ENCODE data around the gene SEZ6. TPM values are rescaled to one million over a fixed set of nuclear protein-coding genes. Genes with fewer than 3 reads are reported as not detected.
A peak's percentile ranks its signal among the peaks of the same experiment; 100 is the strongest.

SEZ6 gene
- total RNA-seq, 2 donors from 2014 or later = 0.20 TPM; not detected in 1

DNA sequence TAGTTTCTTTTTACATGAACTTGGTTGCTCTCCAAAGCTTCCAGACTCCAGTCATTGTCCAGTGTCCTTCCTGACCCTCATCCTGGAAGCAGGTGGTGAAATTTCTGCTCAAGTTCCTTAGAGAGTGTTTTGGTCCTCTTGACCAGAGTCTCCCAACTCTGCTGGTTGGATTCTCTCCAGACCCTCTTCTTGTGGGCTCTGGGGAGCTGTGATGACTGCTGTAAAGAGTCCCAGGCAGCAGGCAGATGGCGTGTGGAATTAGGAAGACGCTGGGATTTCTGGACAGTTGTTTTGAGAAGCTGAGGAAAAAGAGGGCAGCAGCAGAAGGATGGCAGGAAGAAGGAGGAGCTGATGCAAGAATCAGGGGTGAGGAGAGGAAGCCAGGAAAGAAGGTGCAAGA is 1.6 kb upstream of the SEZ6 start:
- Mint-ChIP-seq H3K27ac (no peak overlapping the region), H3K36me3 (ENCODE audit: low read depth) (no peaks in the 10 kb centered on the region), H3K9me3 (no peaks in the 10 kb centered on the region), H3K27me3 (ENCODE audit: insufficient read depth) (peaks cover 49% of the 10 kb centered on the region), H3K4me3 (no peak overlapping the region), H3K4me1 (peaks cover 23% of the 10 kb centered on the region)
- H3K4me1 ChIP-seq (ENCODE audit: control insufficient read depth, insufficient read depth, low read length) = peaks cover 7% of the 10 kb centered on the region
- no peak overlapping the region for H3K9ac ChIP-seq (ENCODE audit: extremely low read depth, low read length, poor library complexity, severe bottlenecking)
- no peaks in the 10 kb centered on the region for H3K36me3 ChIP-seq (ENCODE audit: control insufficient read depth, insufficient read depth, low read length)
- 83% methylated on average over 2 of the region's 2 CpGs for WGBS, 2 experiments (ENCODE audit: insufficient coverage in 1 of 2, insufficient read length in 1 of 2)
- no peak overlapping the region for H3K4me3 ChIP-seq (ENCODE audit: low read length)
- TF ChIP-seq, protein P1, sequence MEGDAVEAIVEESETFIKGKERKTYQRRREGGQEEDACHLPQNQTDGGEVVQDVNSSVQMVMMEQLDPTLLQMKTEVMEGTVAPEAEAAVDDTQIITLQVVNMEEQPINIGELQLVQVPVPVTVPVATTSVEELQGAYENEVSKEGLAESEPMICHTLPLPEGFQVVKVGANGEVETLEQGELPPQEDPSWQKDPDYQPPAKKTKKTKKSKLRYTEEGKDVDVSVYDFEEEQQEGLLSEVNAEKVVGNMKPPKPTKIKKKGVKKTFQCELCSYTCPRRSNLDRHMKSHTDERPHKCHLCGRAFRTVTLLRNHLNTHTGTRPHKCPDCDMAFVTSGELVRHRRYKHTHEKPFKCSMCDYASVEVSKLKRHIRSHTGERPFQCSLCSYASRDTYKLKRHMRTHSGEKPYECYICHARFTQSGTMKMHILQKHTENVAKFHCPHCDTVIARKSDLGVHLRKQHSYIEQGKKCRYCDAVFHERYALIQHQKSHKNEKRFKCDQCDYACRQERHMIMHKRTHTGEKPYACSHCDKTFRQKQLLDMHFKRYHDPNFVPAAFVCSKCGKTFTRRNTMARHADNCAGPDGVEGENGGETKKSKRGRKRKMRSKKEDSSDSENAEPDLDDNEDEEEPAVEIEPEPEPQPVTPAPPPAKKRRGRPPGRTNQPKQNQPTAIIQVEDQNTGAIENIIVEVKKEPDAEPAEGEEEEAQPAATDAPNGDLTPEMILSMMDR (conservative IDR thresholded peaks at IDR 0.05) = no peak
- no peak overlapping the region for H3K27ac ChIP-seq (ENCODE audit: low read depth, low read length)
- H3K27me3 ChIP-seq (ENCODE audit: control insufficient read depth, insufficient read depth, low read length, poor library complexity, severe bottlenecking) = peaks cover 27% of the 10 kb centered on the region
- H3K9me3 ChIP-seq (ENCODE audit: control insufficient read depth, low read length) = no peaks in the 10 kb centered on the region
- no peak for DNase-seq

DNA sequence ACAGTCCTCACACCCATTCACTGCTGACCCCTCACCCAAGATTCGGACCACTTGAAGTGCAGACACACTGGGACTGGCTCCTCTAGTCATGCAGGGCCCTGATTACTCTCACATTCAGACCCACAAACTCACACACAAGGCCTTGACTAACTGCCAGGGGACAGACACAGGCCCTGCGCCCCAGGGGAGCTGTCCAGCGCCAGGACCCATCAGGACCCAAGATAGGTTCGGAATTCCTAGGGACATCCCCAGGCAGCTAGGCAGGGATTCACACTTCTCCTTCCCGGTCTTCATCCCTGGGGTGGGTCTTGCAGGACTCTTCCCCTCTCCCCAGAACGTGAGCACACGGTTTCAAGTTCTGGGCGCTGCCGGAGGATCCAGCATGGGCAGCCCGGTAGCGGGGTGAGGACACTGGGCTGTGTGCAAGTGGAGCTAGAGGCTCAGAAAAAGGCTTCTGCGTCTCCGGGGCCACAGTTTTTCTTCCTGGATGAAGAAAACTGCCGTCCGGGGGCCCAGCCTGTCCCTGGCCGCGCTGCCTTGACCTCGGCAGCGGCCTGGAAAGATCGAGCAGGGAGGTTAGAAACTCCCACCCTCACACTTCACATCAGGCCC is 1.6 kb downstream of the SEZ6 start:
- H3K9me3 ChIP-seq (ENCODE audit: control insufficient read depth, low read length) = no peaks in the 10 kb centered on the region
- no peak overlapping the region for H3K9ac ChIP-seq (ENCODE audit: extremely low read depth, low read length, poor library complexity, severe bottlenecking)
- no peak overlapping the region for H3K4me3 ChIP-seq (ENCODE audit: low read length)
- DNase-seq = peak; percentile 88
- peaks cover 27% of the 10 kb centered on the region for H3K27me3 ChIP-seq (ENCODE audit: control insufficient read depth, insufficient read depth, low read length, poor library complexity, severe bottlenecking)
- H3K27ac ChIP-seq (ENCODE audit: low read depth, low read length) = no peak overlapping the region
- no peak overlapping the region for H3K4me3 Mint-ChIP-seq
- H3K36me3 Mint-ChIP-seq (ENCODE audit: low read depth) = no peaks in the 10 kb centered on the region
- H3K9me3 Mint-ChIP-seq = no peaks in the 10 kb centered on the region
- TF ChIP-seq, protein P1 (conservative IDR thresholded peaks at IDR 0.05) = no peak
- peaks cover 49% of the 10 kb centered on the region for H3K27me3 Mint-ChIP-seq (ENCODE audit: insufficient read depth)
- no peaks in the 10 kb centered on the region for H3K36me3 ChIP-seq (ENCODE audit: control insufficient read depth, insufficient read depth, low read length)
- H3K4me1 ChIP-seq (ENCODE audit: control insufficient read depth, insufficient read depth, low read length) = no peaks in the 10 kb centered on the region
- H3K27ac Mint-ChIP-seq = no peak overlapping the region
- 85 to 87% methylated on average over 16 to 20 of the region's 20 CpGs for WGBS, 2 experiments (ENCODE audit: insufficient coverage in 1 of 2, insufficient read length in 1 of 2)
- H3K4me1 Mint-ChIP-seq = peaks cover 29% of the 10 kb centered on the region

DNA sequence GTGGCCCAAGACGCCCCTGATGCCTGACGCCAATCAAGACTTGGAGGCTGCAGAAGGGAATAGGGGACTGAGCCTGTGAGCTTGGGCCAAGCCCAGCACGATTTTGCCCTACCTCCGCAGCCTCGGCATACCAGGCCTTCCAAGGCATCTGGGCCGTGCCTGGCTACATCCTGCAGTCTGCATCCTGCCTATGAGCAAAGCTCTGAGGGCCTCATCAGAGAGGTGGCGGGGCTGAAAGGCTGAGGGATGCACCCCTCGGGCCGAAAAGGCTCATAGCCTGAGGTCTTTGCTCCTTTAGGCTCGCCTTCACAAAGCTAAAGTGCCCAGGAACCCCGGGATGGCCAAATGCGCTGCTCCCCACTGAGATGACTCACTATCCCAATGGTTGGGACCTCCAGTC is 2.5 kb downstream of the SEZ6 start:
- H3K4me1 Mint-ChIP-seq = peaks cover 34% of the 10 kb centered on the region
- no peak overlapping the region for H3K4me3 Mint-ChIP-seq
- Histone ChIP-seq H3K36me3 (ENCODE audit: control insufficient read depth, insufficient read depth, low read length) (no peaks in the 10 kb centered on the region), H3K4me3 (ENCODE audit: low read length) (no peak overlapping the region), H3K9ac (ENCODE audit: extremely low read depth, low read length, poor library complexity, severe bottlenecking) (no peak overlapping the region), H3K4me1 (ENCODE audit: control insufficient read depth, insufficient read depth, low read length) (no peaks in the 10 kb centered on the region), H3K27me3 (ENCODE audit: control insufficient read depth, insufficient read depth, low read length, poor library complexity, severe bottlenecking) (peaks cover 27% of the 10 kb centered on the region), H3K9me3 (ENCODE audit: control insufficient read depth, low read length) (no peaks in the 10 kb centered on the region), H3K27ac (ENCODE audit: low read depth, low read length) (no peak overlapping the region)
- DNase-seq = no peak
- H3K27ac Mint-ChIP-seq = no peak overlapping the region
- no peaks in the 10 kb centered on the region for H3K9me3 Mint-ChIP-seq
- 77 to 79% methylated on average over 7 to 12 of the region's 12 CpGs for WGBS, 2 experiments (ENCODE audit: insufficient coverage in 1 of 2, insufficient read length in 1 of 2)
- H3K36me3 Mint-ChIP-seq (ENCODE audit: low read depth) = no peaks in the 10 kb centered on the region
- TF ChIP-seq, protein P1 (conservative IDR thresholded peaks at IDR 0.05) = no peak
- H3K27me3 Mint-ChIP-seq (ENCODE audit: insufficient read depth) = peaks cover 55% of the 10 kb centered on the region

Data from endodermal cell (in vitro differentiated cells).